T-cell (primary cell): ENCODE results near the gene PCARE. TPM values are rescaled to one million over a fixed set of nuclear protein-coding genes. Genes with fewer than 3 reads are reported as not detected.

Experiments used
- ATAC-seq, 4 experiments: fragments of 200-7000 bp in 3 of 4; fragments of 150-1000 bp in 1 of 4; cut with Tn5 transposase; replicated peaks in 1 of 4; 1 replicate in 3 of 4; 2 replicates in 1 of 4; pipeline ENCODE4 v1.10.0; 2021; ENCODE audit warnings: moderate library complexity in 3 of 4, mild to moderate bottlenecking in 2 of 4, moderate number of reproducible peaks in 1 of 4
- CTCF ChIA-PET, 2 donors: fragments of 300-600 bp; sonication (Branson Sonifier 250); formaldehyde crosslinking; loops; one replicate each; lab custom pipeline; 2022; ENCODE audit warnings: antibody characterized with exemption in 2 of 2; lab: Charles Lee
- POLR2A ChIA-PET, 2 donors: fragments of 300-600 bp; sonication (Branson Sonifier 250); formaldehyde crosslinking; loops; one replicate each; lab custom pipeline; 2022; ENCODE audit warnings: antibody characterized with exemption in 2 of 2; lab: Charles Lee
- DNase-seq, 35 experiments: peaks; one replicate each; pipeline versions ENCODE4 v3.0.0 to v3.0.0-alpha.2; 2013 to 2023
- H3K27ac ChIP-seq: one replicate; pipeline ENCODE4 v1.5.1; 2013; ENCODE audit warnings: low read length
- H3K27me3 ChIP-seq, 2 experiments: replicated peaks in 1 of 2; 1 replicate in 1 of 2; 2 replicates in 1 of 2; pipeline versions ENCODE4 v1.6.1 to v1.7.0; 2013; ENCODE audit warnings: low read length in 1 of 2, mixed read lengths in 1 of 2; ENCODE audit not compliant: control insufficient read depth in 2 of 2, insufficient read depth in 2 of 2; ENCODE audit errors: extremely low read depth in 1 of 2
- H3K36me3 ChIP-seq, 2 donors: 1 replicate in 1 of 2; 2 replicates in 1 of 2; pipeline versions ENCODE4 v1.6.1 to v1.7.0; 2013; ENCODE audit warnings: low read length in 1 of 2; ENCODE audit not compliant: control insufficient read depth in 2 of 2, insufficient read depth in 1 of 2; ENCODE audit errors: extremely low read depth in 1 of 2
- H3K4me1 ChIP-seq, 2 experiments: 1 replicate in 1 of 2; 2 replicates in 1 of 2; pipeline versions ENCODE4 v1.6.1 to v1.7.0; 2013; ENCODE audit warnings: low read length in 2 of 2, mixed read lengths in 1 of 2; ENCODE audit not compliant: insufficient read depth in 2 of 2, control insufficient read depth in 1 of 2; ENCODE audit errors: extremely low read depth in 1 of 2
- H3K4me3 ChIP-seq, 2 donors: 1 replicate in 1 of 2; 2 replicates in 1 of 2; pipeline versions ENCODE4 v1.5.1 to v1.7.0; 2013; ENCODE audit warnings: mild to moderate bottlenecking in 2 of 2, low read length in 1 of 2, moderate library complexity in 1 of 2; ENCODE audit not compliant: control insufficient read depth in 1 of 2; ENCODE audit errors: extremely low read depth in 1 of 2
- H3K9me3 ChIP-seq: 2 replicates; pipeline ENCODE4 v1.7.0; 2013
- H3K27ac Mint-ChIP-seq, 2 donors: one replicate each; pipeline ENCODE4 v1.8.0; 2020 to 2021; ENCODE audit warnings: mild to moderate bottlenecking in 2 of 2, mixed read lengths in 2 of 2
- H3K27me3 Mint-ChIP-seq, 2 donors: one replicate each; pipeline ENCODE4 v1.8.0; 2021 to 2022; ENCODE audit warnings: mixed read lengths in 2 of 2
- H3K36me3 Mint-ChIP-seq: one replicate; pipeline ENCODE4 v1.8.0; 2021; ENCODE audit warnings: mixed read lengths
- H3K4me1 Mint-ChIP-seq, 3 donors: one replicate each; pipeline ENCODE4 v1.8.0; 2020 to 2022; ENCODE audit warnings: mixed read lengths in 3 of 3, mild to moderate bottlenecking in 1 of 3
- H3K4me3 Mint-ChIP-seq, 3 donors: one replicate each; pipeline ENCODE4 v1.8.0; 2020 to 2022; ENCODE audit warnings: mild to moderate bottlenecking in 3 of 3, mixed read lengths in 3 of 3, moderate library complexity in 3 of 3
- H3K9me3 Mint-ChIP-seq, 3 donors: one replicate each; pipeline ENCODE4 v1.8.0; 2020 to 2022; ENCODE audit warnings: mixed read lengths in 3 of 3
- WGBS: methylation state at CpG from one replicate; pipeline ENCODE4 v1.1.5; 2013; ENCODE audit warnings: missing lambda C conversion rate; ENCODE audit not compliant: insufficient coverage; 5-methylcytosine and 5-hydroxymethylcytosine counted together
- total RNA-seq, 35 experiments: library from RNA in 6 of 35; stranded (reverse) in 6 of 35; fragments of 120-200 nt in 1 of 35; gene quantifications; one replicate each; pipeline versions ENCODE4 v1.2.1 to v1.2.4 and lab custom pipeline; 2013 to 2026

The PCARE gene
- total RNA-seq, 5 donors from 2014 or later (not counting 1 experiment from before 2014, with no cell fraction given): not detected

DNA sequence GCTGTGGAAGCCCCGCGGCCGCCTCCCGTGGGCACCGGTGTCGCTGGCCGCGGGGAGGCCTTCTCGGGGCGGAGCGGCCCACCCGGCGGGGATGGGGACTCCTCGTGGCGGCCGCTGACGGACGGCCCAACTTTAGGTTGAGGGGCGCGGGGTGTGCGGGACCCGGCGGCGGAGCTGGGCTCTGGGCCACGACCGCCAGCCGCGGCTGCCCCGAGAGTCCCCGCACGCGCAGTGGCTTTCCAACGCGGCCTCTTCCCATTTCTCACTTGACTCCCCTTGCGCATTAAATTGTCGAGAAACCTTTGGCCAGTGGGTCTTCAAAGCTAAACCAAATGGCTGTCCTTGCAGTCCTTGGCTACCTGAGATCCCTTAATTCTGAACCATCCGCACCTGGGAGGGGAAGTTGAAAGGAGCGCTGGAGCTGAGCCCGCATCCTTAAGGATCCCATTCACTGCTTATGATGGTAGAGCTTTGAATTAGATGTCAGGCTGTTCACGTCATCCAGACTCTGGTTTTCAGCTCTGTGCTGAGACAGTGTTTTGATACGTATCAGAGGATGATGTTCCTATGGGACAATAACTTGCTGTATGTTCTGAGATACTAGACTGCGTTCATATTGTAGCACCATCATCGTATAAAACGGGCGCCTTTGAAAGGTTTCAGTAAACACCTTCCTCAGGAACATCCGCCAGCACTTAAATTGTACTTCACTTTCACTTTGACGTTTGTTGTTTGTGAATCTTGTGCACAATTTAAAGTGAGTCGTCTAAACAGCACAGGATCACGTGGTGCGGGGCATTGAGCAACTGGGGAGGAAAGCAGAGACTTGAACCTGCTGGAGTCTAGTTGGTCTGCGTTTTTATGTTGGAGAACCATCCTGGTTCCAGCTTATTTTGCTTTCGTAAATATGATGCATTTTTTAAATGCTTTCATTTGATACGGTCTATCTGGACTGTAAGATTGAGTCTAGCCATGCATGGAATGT lies 41.8 kb upstream of the PCARE start:
- Mint-ChIP-seq H3K36me3 (peaks cover 1% of the 10 kb centered on the region), H3K4me3 (peak overlapping the region; percentile 90 to 96 (median 96)), H3K9me3 (no peaks in the 10 kb centered on the region), H3K27me3 (no peaks in the 10 kb centered on the region), H3K27ac (peak overlapping the region; percentile 83 to 97), H3K4me1 (peaks cover 56 to 59% (median 57%) of the 10 kb centered on the region in 3 donors)
- H3K4me3 ChIP-seq: peak overlapping the region; percentile 67 to 89
- no peaks in the 10 kb centered on the region for H3K27me3 ChIP-seq
- WGBS: under 1% methylated on average over 45 of the region's 53 CpGs
- no peaks in the 10 kb centered on the region for H3K9me3 ChIP-seq
- DNase-seq (peak; percentile 13 to 85 (median 73)), ATAC-seq (peak; percentile 55 to 69 (median 57))
- ChIA-PET POLR2A (interaction anchor here (0.6 to 2.8 kb wide), 6 partner anchors 11 to 353 kb away, joined by 3 to 10 read pairs (median 4); no protein-coding TSS in a partner anchor), CTCF (interaction anchor here (0.5 to 2.7 kb wide), 5 partner anchors 14 to 246 kb away, joined by 3 to 10 read pairs (median 6); partner anchors contain the start of gene TRMT61B (in 1 of the 2))
- peak overlapping the region; percentile 87 for H3K27ac ChIP-seq
- no peaks in the 10 kb centered on the region for H3K36me3 ChIP-seq
- peaks cover 14 to 19% of the 10 kb centered on the region in 2 experiments for H3K4me1 ChIP-seq

- Mint-ChIP-seq H3K27me3 (no peaks in the 10 kb centered on the region), H3K36me3 (no peaks in the 10 kb centered on the region), H3K4me1 (peaks cover 46 to 49% (median 47%) of the 10 kb centered on the region in 3 donors), H3K9me3 (no peaks in the 10 kb centered on the region), H3K27ac (peak within 1 kb of the TSS; percentile 93 to 97), H3K4me3 (peak within 1 kb of the TSS; percentile 90 to 96 (median 96))
- ChIA-PET POLR2A (interaction anchor here in 1 of 2 donors (2.8 kb wide), 1 partner anchor 103 kb away, joined by 10 read pairs; no protein-coding TSS in a partner anchor), CTCF (interaction anchor here in 1 of 2 donors (0.7 kb wide), 1 partner anchor 367 kb away, joined by 3 read pairs; no protein-coding TSS in a partner anchor)
- peak; percentile 51 to 87 (median 70) for DNase-seq
- Histone ChIP-seq H3K4me3 (peak within 1 kb of the TSS; percentile 67 to 89), H3K27me3 (no peaks in the 10 kb centered on the region), H3K36me3 (no peaks in the 10 kb centered on the region), H3K4me1 (peaks cover 14 to 19% of the 10 kb centered on the region in 2 experiments), H3K27ac (peak within 1 kb of the TSS; percentile 87), H3K9me3 (no peaks in the 10 kb centered on the region)
- peak; percentile 73 to 84 (median 81) for ATAC-seq
- WGBS: 1% methylated on average over 76 of the region's 76 CpGs
Measured at GRCh38 chr2:29114946-29115609, 40.8 kb upstream of the PCARE start, which contains the start of gene CLIP4. TSS of gene CLIP4 (plus strand) at chr2:29115415. CDS start at chr2:29121389, 5,974 bp downstream.

DNA sequence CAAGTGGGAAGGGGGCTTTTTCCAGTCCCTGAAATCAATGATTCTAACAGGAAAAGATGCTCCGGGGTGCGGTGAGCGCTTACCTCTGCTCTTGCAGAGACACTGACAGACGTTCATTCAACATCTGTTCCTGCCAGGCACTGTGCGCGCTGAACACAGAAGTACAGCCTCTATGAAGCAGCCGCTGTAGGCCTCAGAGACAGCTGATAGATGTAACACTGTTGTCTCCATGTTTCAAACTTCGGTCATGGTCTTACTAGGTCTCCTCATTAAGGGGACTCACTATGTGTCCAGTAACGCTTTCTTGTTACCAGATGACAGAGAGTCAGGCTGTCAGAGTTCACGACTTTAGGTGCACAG lies 40.2 kb upstream of the PCARE start:
- H3K27me3 ChIP-seq: peaks cover 0 to 3% of the 10 kb centered on the region in 2 experiments
- Mint-ChIP-seq H3K27me3 (peaks cover 0 to 2% of the 10 kb centered on the region in 2 donors), H3K27ac (peak overlapping the region; percentile 93 to 97), H3K4me1 (peaks cover 41 to 44% (median 42%) of the 10 kb centered on the region in 3 donors), H3K36me3 (no peaks in the 10 kb centered on the region), H3K4me3 (peak overlapping the region; percentile 88 to 96 (median 90)), H3K9me3 (no peaks in the 10 kb centered on the region)
- ATAC-seq (no peak), DNase-seq (peak in 10 of 35 experiments; percentile 0 to 32 (median 9))
- peaks cover 14 to 17% of the 10 kb centered on the region in 2 experiments for H3K4me1 ChIP-seq
- peak overlapping the region; percentile 70 for H3K27ac ChIP-seq
- POLR2A ChIA-PET: no interaction called here
- peak overlapping the region; percentile 28 to 54 for H3K4me3 ChIP-seq
- no peaks in the 10 kb centered on the region for H3K36me3 ChIP-seq
- CTCF ChIA-PET: interaction anchor here in 1 of 2 donors (0.7 kb wide), 1 partner anchor 366 kb away, joined by 3 read pairs; no protein-coding TSS in a partner anchor
- WGBS: 68% methylated on average over 10 of the region's 10 CpGs
- no peaks in the 10 kb centered on the region for H3K9me3 ChIP-seq

DNA sequence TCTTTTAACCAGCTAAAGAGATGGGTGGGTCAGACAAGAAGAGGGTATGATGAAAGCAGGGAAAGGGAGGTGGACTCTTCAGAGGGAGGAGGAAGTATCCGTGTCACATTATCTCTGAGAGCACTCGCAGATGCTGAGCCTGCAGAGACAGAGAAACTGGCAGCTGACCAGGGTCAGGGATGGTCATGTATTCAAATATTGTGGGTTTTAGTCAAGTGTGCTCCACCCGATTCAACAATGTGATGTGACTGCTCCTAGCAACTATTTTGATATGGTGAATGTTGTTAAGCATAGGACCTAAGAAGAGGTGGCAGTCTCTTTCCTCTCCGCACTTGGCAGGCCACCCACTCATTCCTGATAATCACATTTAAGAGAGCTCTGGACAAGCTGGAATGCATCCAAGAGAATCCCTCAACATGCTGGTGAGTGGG lies 39.6 kb upstream of the PCARE start:
- CTCF ChIA-PET: no interaction called here

DNA sequence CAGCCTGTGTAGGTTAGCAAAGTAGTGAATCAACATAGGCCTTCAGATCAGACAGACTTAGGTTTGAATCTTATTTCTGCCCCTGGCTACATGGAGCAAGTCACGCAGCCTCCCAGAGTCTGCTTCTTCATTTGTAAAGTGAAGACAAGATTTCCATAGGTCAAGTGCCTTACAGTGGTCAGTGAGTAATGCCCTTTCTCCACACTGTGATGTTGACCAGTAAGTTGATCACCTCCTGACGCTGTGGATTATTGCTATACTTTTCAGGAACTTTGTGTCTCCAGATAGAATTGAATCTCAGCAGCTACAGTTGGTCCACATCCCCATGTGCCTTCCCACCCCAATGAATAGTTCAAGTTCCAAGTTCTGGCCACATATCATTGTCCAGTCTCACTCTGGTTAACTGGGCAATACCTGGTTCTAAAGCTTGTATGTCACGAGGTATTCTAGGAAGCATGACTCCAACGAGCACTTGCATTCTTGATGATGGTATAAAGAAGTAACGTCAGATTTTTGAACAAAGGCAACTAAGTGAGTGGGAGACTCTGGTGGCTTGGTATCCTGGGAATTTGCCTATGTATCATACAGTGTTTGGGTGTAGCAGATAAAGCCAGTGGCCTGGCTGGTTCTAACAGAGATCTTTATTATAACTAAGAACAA lies 38.8 kb upstream of the PCARE start:
- peaks cover 0 to 3% of the 10 kb centered on the region in 2 donors for H3K27me3 Mint-ChIP-seq
- ATAC-seq (no peak), DNase-seq (no peak)
- Histone ChIP-seq H3K27ac (no peak overlapping the region), H3K9me3 (no peaks in the 10 kb centered on the region), H3K27me3 (peaks cover 0 to 4% of the 10 kb centered on the region in 2 experiments), H3K4me3 (no peak overlapping the region), H3K36me3 (no peaks in the 10 kb centered on the region), H3K4me1 (peaks cover 8 to 14% of the 10 kb centered on the region in 2 experiments)
- no peak overlapping the region for H3K27ac Mint-ChIP-seq
- H3K9me3 Mint-ChIP-seq: no peaks in the 10 kb centered on the region
- 100% methylated on average over 2 of the region's 5 CpGs for WGBS
- ChIA-PET POLR2A (no interaction called here), CTCF (no interaction called here)
- H3K4me1 Mint-ChIP-seq: peaks cover 30 to 33% (median 32%) of the 10 kb centered on the region in 3 donors
- H3K36me3 Mint-ChIP-seq: no peaks in the 10 kb centered on the region
- H3K4me3 Mint-ChIP-seq: peak overlapping the region in 2 of 3 donors; percentile 90 to 96

More for the DNA sequence above, 39.6 kb upstream of the PCARE start:
- ATAC-seq (no peak), DNase-seq (no peak)
- Mint-ChIP-seq H3K36me3 (no peaks in the 10 kb centered on the region), H3K27ac (peak overlapping the region; percentile 93 to 97), H3K27me3 (peaks cover 0 to 3% of the 10 kb centered on the region in 2 donors), H3K9me3 (no peaks in the 10 kb centered on the region), H3K4me1 (peaks cover 34 to 37% (median 35%) of the 10 kb centered on the region in 3 donors), H3K4me3 (peak overlapping the region; percentile 88 to 96 (median 90))
- no peaks in the 10 kb centered on the region for H3K36me3 ChIP-seq
- peaks cover 0 to 4% of the 10 kb centered on the region in 2 experiments for H3K27me3 ChIP-seq
- peaks cover 10 to 14% of the 10 kb centered on the region in 2 experiments for H3K4me1 ChIP-seq
- H3K9me3 ChIP-seq: no peaks in the 10 kb centered on the region
- no peak overlapping the region for H3K27ac ChIP-seq
- WGBS: 83% methylated on average over 1 of the region's 4 CpGs
- H3K4me3 ChIP-seq: no peak overlapping the region
- POLR2A ChIA-PET: interaction anchor here in 1 of 2 donors (0.5 kb wide), 1 partner anchor 26 kb away, joined by 3 read pairs; no protein-coding TSS in a partner anchor
